Raji (cell line): Measurements from ENCODE around the gene CD53.

Source experiments
- POLR2A ChIP-seq: IDR thresholded peaks from 2 replicates; pipeline ENCODE4 v1.6.1; 2011; ENCODE audit warnings: low read depth, low read length, control low read depth; ENCODE audit not compliant: insufficient read depth

CD53 gene

GRCh38 chr1:110944806-110945205, 71.9 kb downstream of the CD53 start:
- TF ChIP-seq POLR2A, result no peak

DNA sequence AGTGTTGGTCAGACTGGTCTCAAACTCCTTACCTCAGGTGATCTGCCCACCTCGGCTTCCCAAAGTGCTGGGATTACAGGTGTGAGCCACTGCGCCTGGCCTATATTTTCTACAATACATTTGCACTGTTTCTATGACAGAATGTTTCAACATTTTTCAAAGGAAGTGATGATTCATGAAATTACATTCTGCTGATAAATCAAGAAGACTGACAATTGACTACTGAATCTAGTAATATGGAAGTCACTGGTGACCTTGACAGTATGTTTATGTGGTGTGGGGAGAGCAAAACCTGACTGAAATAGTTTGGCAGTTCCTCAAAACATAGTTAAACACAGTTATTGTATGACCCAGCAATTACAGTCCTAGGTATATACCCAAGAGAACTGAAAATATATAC, 72.7 kb downstream of the CD53 start:
- no peak for TF ChIP-seq POLR2A

DNA sequence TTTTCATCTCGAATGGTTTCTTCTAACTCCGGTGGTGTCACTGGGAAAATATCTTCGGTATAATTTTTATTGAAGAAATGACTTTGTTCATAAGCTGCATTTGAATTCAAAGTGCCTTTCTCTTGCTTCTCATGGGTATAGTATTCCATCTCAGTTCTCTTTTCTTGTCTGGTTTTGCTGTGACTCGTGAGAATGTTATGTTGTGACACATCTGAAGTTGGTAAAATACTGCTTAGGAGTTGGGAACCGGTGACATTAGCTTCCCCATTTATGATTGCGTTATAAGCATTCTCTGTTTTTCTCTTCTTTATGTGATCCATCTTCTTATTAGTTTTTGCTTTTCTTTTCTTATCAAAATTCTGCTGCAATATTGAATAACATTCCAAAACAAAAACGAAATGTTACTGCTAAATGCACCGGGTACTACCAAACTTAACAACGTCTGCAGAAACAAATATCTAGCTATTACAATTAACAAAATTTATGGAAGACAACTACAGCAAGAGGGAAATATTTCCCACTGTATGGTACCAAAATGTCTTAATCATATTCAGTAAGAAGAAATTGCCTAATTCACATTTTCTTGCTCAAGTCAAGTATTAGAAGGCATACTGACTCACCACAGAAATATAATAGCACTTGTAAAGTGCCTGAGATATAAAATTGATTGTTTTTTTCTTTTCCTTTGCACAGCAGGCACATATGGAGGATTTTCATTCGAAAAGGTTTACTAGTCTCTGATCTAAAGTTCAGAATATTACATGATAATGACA, 75.3 kb downstream of the CD53 start:
- no peak for TF ChIP-seq POLR2A
